Endothelial cell of coronary artery (primary cell): ENCODE data around the gene GPR21. TPM values are rescaled to one million over a fixed set of nuclear protein-coding genes. Genes with fewer than 3 reads are reported as not detected.

Experiments used
- total RNA-seq: library from RNA; depleted of rRNA; stranded (reverse); fragments of >200 nt; gene quantifications from 2 replicates; pipeline ENCODE4 v1.2.3, GENCODE V29; 2014

The GPR21 gene, protein sequence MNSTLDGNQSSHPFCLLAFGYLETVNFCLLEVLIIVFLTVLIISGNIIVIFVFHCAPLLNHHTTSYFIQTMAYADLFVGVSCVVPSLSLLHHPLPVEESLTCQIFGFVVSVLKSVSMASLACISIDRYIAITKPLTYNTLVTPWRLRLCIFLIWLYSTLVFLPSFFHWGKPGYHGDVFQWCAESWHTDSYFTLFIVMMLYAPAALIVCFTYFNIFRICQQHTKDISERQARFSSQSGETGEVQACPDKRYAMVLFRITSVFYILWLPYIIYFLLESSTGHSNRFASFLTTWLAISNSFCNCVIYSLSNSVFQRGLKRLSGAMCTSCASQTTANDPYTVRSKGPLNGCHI
- total RNA-seq, result 0.90 and 1.8 TPM in 2 replicates

DNA sequence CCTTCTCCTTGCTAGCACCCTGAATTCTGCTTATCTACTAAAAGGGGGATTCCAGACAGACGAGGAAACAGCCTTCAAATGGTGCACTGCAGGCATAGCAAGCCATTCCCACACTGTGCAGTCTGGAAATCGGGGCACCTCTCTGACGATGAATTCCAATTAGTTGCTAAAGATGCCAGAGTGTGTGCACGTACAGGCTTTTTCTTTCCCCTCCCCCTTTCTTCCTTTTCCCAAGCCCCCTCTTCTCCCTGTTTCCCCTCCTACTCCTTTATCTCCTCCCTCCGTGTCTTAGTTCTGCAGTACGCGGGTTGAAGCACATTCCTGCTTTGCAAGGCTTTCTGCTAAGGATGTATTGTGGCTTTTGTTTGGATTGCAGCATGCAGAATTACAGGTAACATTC is at the start of gene GPR21:
Gene GPR21, plus strand, starts transcription at position 316 of the 400 bp plus-strand sequence. CDS start 900 bp downstream, outside the sequence.

Other genes starting within 250 kb of the GPR21 start
- gene OR5C1, start 244.7 kb upstream of the GPR21 start, total RNA-seq, result not detected in 2 replicates
- gene OR1K1, start 233.5 kb upstream of the GPR21 start, total RNA-seq, result not detected in 2 replicates
- 64.5 and 66.2 TPM in 2 replicates for gene PDCL, start 205.1 kb upstream of the GPR21 start, total RNA-seq
- gene RC3H2, start 128.3 kb upstream of the GPR21 start, total RNA-seq, result 44.9 and 54.8 TPM in 2 replicates
- gene ZBTB6, start 120.3 kb upstream of the GPR21 start, total RNA-seq, result 10.9 and 11.9 TPM in 2 replicates
- 2.3 and 3.7 TPM in 2 replicates for gene ZBTB26, start 102.2 kb upstream of the GPR21 start, total RNA-seq
- gene RABGAP1, start 92.6 kb upstream of the GPR21 start, total RNA-seq, result 23.2 and 36.2 TPM in 2 replicates
- 10.7 and 11.7 TPM in 2 replicates for gene STRBP, start 234.9 kb downstream of the GPR21 start, total RNA-seq